HG03520 (cell line): ENCODE measurements around the gene BBS9.

Source experiments
- ATAC-seq: cut with Tn5 transposase; IDR thresholded peaks from one replicate; pipeline ENCODE4 v1.9.1; 2021; ENCODE audit warnings: mild to moderate bottlenecking, moderate library complexity; ENCODE audit not compliant: unreplicated experiment

The BBS9 gene

GRCh38 chr7:33632840-33633525 is 503.6 kb downstream of the BBS9 start:
- ATAC-seq = no peak

- no peak for ATAC-seq
These were observed 505.2 kb downstream of the BBS9 start for GRCh38 chr7:33634606-33635005.

GRCh38 chr7:33636359-33636758 is 507.0 kb downstream of the BBS9 start:
- ATAC-seq = no peak

- no peak for ATAC-seq
These were observed 510.3 kb downstream of the BBS9 start for GRCh38 chr7:33639552-33640197.

GRCh38 chr7:33640741-33641140 is 511.4 kb downstream of the BBS9 start:
- ATAC-seq = no peak

GRCh38 chr7:33642312-33642711 is 512.9 kb downstream of the BBS9 start:
- ATAC-seq = no peak

GRCh38 chr7:33643530-33643929 is 514.2 kb downstream of the BBS9 start:
- no peak for ATAC-seq

GRCh38 chr7:33644489-33644888 is 515.1 kb downstream of the BBS9 start:
- no peak for ATAC-seq

GRCh38 chr7:33645104-33645503 is 515.7 kb downstream of the BBS9 start:
- no peak for ATAC-seq

GRCh38 chr7:33646166-33646565 is 516.8 kb downstream of the BBS9 start:
- ATAC-seq = no peak

GRCh38 chr7:33646891-33647391 is 517.6 kb downstream of the BBS9 start:
- no peak for ATAC-seq

GRCh38 chr7:33649476-33650441 is 520.4 kb downstream of the BBS9 start:
- no peak for ATAC-seq

- ATAC-seq = no peak
These were observed 521.5 kb downstream of the BBS9 start for GRCh38 chr7:33650828-33651227.

GRCh38 chr7:33651998-33652515 is 522.7 kb downstream of the BBS9 start:
- ATAC-seq = no peak

- ATAC-seq = no peak
These were observed 525.3 kb downstream of the BBS9 start for GRCh38 chr7:33654676-33655075.
